ENCODE measurements around the gene GPR132.

- TF ChIP-seq CTCF (conservative IDR thresholded peaks at IDR 0.05; ENCODE audit: low read length), result no peak
- TF ChIP-seq EZH2phosphoT487 (IDR thresholded peaks at IDR 0.05; ENCODE audit: borderline replicate concordance), result no peak
Measured at GRCh38 chr14:105102893-105103292, 37.7 kb upstream of the GPR132 start.
